ENCODE measurements around the gene BLOC1S1.
A peak's percentile ranks its signal among the peaks of the same experiment; 100 is the strongest.

DNA sequence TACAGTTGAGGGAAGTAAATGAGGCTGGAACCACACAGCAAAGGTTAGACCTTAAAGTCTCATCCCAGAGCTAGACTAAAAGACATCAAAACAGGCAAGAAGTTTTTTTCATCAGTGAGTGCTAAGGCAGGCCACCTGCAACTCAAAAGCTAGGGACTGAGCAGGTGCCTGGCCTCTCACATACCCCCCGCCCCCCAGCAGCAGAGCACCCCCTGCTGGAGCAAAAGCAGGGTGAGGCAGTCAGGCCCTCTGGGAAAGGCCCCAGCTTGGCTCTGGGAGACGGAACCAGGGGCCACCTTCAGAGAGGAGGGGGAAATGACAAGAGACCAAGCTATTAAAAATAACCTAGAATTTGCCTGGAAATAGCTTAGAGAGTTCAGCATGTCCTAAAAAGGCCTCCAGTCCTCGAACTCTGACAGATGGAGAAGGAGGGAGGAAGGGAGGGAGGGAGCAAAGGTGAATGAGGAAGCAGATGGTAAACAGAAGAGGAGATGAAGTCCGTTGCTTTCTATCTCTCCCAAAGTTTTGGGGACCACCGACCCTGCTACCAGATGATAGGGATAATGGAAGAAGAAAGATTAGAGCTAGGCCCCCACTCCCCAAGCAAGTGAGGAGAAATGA is 10.0 kb upstream of the BLOC1S1 start:
- TF ChIP-seq RFX5 (IDR thresholded peaks at IDR 0.05; ENCODE audit: low read depth, low read length), result no peak
- 0 out of 2 replicates have a peak, but pooled peaks have one; percentile 22 for TF ChIP-seq CTCF (conservative IDR thresholded peaks at IDR 0.05; ENCODE audit: low read depth, low read length)
- TF ChIP-seq RAD21 (IDR thresholded peaks at IDR 0.05; ENCODE audit: low read length), result no peak
- TF ChIP-seq FOS (IDR thresholded peaks at IDR 0.05; ENCODE audit: low read depth, low read length), result no peak

Data from IMR-90 (cell line).